ENCODE measurements around the gene ASCC3.

The ASCC3 gene

GRCh38 chr6:100512203-100512862 lies 368.8 kb downstream of the ASCC3 start:
- in situ Hi-C loops (cut with HindIII; ENCODE audit: low sequenced_read_pairs) = no loop called here

GRCh38 chr6:100509101-100509500 lies 372.0 kb downstream of the ASCC3 start:
- in situ Hi-C loops (cut with HindIII; ENCODE audit: low sequenced_read_pairs) = no loop called here

GRCh38 chr6:100506651-100507050 lies 374.5 kb downstream of the ASCC3 start:
- in situ Hi-C loops (cut with HindIII; ENCODE audit: low sequenced_read_pairs) = no loop called here

- in situ Hi-C loops (cut with HindIII; ENCODE audit: low sequenced_read_pairs) = no loop called here
These were observed 376.1 kb downstream of the ASCC3 start for GRCh38 chr6:100504786-100505737.

- in situ Hi-C loops (cut with HindIII; ENCODE audit: low sequenced_read_pairs) = no loop called here
These were observed 378.0 kb downstream of the ASCC3 start for GRCh38 chr6:100503043-100503705.

GRCh38 chr6:100493206-100493888 lies 387.8 kb downstream of the ASCC3 start:
- in situ Hi-C loops (cut with HindIII; ENCODE audit: low sequenced_read_pairs) = no loop called here

GRCh38 chr6:100491952-100492670 lies 389.0 kb downstream of the ASCC3 start:
- in situ Hi-C loops (cut with HindIII; ENCODE audit: low sequenced_read_pairs) = no loop called here

GRCh38 chr6:100490065-100490464 lies 391.1 kb downstream of the ASCC3 start:
- in situ Hi-C loops (cut with HindIII; ENCODE audit: low sequenced_read_pairs) = no loop called here

GRCh38 chr6:100488244-100488643 lies 392.9 kb downstream of the ASCC3 start:
- in situ Hi-C loops (cut with HindIII; ENCODE audit: low sequenced_read_pairs) = no loop called here

GRCh38 chr6:100487638-100488037 lies 393.5 kb downstream of the ASCC3 start:
- in situ Hi-C loops (cut with HindIII; ENCODE audit: low sequenced_read_pairs) = no loop called here

- in situ Hi-C loops (cut with HindIII; ENCODE audit: low sequenced_read_pairs) = no loop called here
These were observed 395.9 kb downstream of the ASCC3 start for GRCh38 chr6:100485268-100485667.

- in situ Hi-C loops (cut with HindIII; ENCODE audit: low sequenced_read_pairs) = no loop called here
These were observed 396.7 kb downstream of the ASCC3 start for GRCh38 chr6:100484474-100484873.

- in situ Hi-C loops (cut with HindIII; ENCODE audit: low sequenced_read_pairs) = no loop called here
These were observed 398.4 kb downstream of the ASCC3 start for GRCh38 chr6:100482698-100483097.

GRCh38 chr6:100479179-100480035 lies 401.7 kb downstream of the ASCC3 start:
- in situ Hi-C loops (cut with HindIII; ENCODE audit: low sequenced_read_pairs) = no loop called here

- in situ Hi-C loops (cut with HindIII; ENCODE audit: low sequenced_read_pairs) = no loop called here
These were observed 405.4 kb downstream of the ASCC3 start for GRCh38 chr6:100475554-100476320.

- in situ Hi-C loops (cut with HindIII; ENCODE audit: low sequenced_read_pairs) = loop anchor here (25.0 kb wide), 1 partner anchor 361 kb away; no protein-coding TSS in a partner anchor
These were observed 407.9 kb downstream of the ASCC3 start for GRCh38 chr6:100473182-100473581.

GRCh38 chr6:100472674-100473073 lies 408.5 kb downstream of the ASCC3 start:
- in situ Hi-C loops (cut with HindIII; ENCODE audit: low sequenced_read_pairs) = loop anchor here (25.0 kb wide), 1 partner anchor 360 kb away; no protein-coding TSS in a partner anchor

GRCh38 chr6:100470422-100471120 lies 410.6 kb downstream of the ASCC3 start:
- in situ Hi-C loops (cut with HindIII; ENCODE audit: low sequenced_read_pairs) = loop anchor here (25.0 kb wide), 1 partner anchor 358 kb away; no protein-coding TSS in a partner anchor

All from DLD1 (cell line).